Lower lobe of right lung (tissue), 2 donors: Measurements from ENCODE around the gene LBX2. TPM values are rescaled to one million over a fixed set of nuclear protein-coding genes. Genes with fewer than 3 reads are reported as not detected.
A peak's percentile ranks its signal among the peaks of the same experiment; 100 is the strongest.

ENCODE experiments used
- ATAC-seq, 2 donors: fragments of 200-7000 bp; cut with Tn5 transposase; one replicate each; pipeline ENCODE4 v1.9.1; 2020 to 2022; ENCODE audit warnings: mild to moderate bottlenecking in 2 of 2, moderate library complexity in 2 of 2
- DNase-seq: peaks from one replicate; pipeline ENCODE4 v3.0.0-alpha.2; 2020
- H3K27ac ChIP-seq: fragments of 200-600 bp; one replicate; pipeline ENCODE4 v1.8.0; 2022
- H3K27me3 ChIP-seq: fragments of 200-600 bp; one replicate; pipeline ENCODE4 v1.8.0; 2022; ENCODE audit warnings: low read depth
- H3K36me3 ChIP-seq: fragments of 200-600 bp; one replicate; pipeline ENCODE4 v1.8.0; 2022; ENCODE audit warnings: mild to moderate bottlenecking
- H3K4me1 ChIP-seq: fragments of 200-600 bp; one replicate; pipeline ENCODE4 v1.8.0; 2022
- H3K4me3 ChIP-seq: fragments of 200-600 bp; one replicate; pipeline ENCODE4 v1.8.0; 2022; ENCODE audit warnings: mild to moderate bottlenecking
- H3K9me3 ChIP-seq: fragments of 200-600 bp; one replicate; pipeline ENCODE4 v1.8.0; 2022
- intact Hi-C: fragments of 100-400 bp; cut with DNase I; formaldehyde crosslinking; loops from one replicate; pipeline ENCODE4 v1.11.0; 2022
- total RNA-seq: library from RNA; stranded (reverse); fragmentation: NEBNext Ultra II Directional; extraction: Animal tissue kit (Norgen Biotek cat#: 25700); gene quantifications from one replicate; pipeline ENCODE4 v1.2.1, GENCODE V29; 2021
- TF ChIP-seq, protein P1 (sequence below): fragments of 200-600 bp; IDR thresholded peaks from one replicate; pipeline ENCODE4 v1.8.0; 2022; ENCODE audit warnings: antibody characterized with exemption, mild to moderate bottlenecking
- donor health status: DM: no; HTN: yes; CAD: no; lungs with severe emphysema.

The LBX2 gene
- total RNA-seq, 1 donor from 2014 or later = 1.5 TPM

DNA sequence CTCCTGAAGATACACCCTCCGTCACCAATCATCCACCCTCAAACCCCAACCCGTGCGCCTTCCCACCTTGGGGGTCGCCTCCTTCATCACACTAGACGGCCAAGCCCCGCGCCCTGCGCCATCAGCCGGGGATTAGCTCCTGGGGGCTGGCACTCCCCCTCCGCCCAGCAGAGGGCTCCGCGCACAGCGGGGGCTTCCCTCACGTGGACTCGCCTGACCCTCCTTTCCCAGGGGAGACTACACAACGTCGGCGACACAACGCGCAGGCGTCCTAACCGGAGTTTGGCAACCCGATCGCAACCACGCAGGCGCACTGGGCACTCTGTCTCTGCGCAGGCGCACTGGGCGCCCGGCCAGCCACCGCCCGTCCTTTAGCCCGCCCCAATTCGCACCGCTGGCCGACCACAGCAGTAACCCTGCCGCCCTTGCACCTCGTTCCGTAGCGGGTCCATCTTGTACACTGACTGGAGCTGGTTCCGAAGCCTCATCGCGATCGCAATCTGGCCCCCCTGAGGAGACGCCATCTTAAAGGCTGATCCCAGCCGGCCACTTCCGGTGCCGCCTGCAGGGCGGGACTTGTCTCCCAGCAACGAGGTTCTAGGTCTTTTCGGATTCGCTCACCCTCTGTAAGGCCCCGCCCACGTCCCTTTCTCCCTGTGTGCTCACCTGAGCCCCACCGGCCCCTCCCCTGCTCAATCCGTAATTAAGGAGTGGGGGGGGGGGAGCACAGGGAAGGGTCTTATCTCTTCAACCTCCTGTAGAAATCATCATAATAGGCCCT is 7.9 kb upstream of the LBX2 start, which contains the start of gene PCGF1:
Gene PCGF1, minus strand, starts transcription at position 551 of the 781 bp plus-strand sequence. Its CDS starts 27 bp downstream, at position 524.
- intact Hi-C loops = no loop called here
- peaks cover 48% of the 10 kb centered on the region for H3K4me1 ChIP-seq
- DNase-seq (peak; percentile 99), ATAC-seq (peak; percentile 95 to 96)
- TF ChIP-seq, protein P1, sequence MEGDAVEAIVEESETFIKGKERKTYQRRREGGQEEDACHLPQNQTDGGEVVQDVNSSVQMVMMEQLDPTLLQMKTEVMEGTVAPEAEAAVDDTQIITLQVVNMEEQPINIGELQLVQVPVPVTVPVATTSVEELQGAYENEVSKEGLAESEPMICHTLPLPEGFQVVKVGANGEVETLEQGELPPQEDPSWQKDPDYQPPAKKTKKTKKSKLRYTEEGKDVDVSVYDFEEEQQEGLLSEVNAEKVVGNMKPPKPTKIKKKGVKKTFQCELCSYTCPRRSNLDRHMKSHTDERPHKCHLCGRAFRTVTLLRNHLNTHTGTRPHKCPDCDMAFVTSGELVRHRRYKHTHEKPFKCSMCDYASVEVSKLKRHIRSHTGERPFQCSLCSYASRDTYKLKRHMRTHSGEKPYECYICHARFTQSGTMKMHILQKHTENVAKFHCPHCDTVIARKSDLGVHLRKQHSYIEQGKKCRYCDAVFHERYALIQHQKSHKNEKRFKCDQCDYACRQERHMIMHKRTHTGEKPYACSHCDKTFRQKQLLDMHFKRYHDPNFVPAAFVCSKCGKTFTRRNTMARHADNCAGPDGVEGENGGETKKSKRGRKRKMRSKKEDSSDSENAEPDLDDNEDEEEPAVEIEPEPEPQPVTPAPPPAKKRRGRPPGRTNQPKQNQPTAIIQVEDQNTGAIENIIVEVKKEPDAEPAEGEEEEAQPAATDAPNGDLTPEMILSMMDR = peak; percentile 44
- H3K4me3 ChIP-seq = peak within 1 kb of the TSS; percentile 77
- H3K27ac ChIP-seq = peak within 1 kb of the TSS; percentile 99
- no peaks in the 10 kb centered on the region for H3K9me3 ChIP-seq
- peaks cover 16% of the 10 kb centered on the region for H3K36me3 ChIP-seq
- H3K27me3 ChIP-seq = peaks cover 31% of the 10 kb centered on the region

DNA sequence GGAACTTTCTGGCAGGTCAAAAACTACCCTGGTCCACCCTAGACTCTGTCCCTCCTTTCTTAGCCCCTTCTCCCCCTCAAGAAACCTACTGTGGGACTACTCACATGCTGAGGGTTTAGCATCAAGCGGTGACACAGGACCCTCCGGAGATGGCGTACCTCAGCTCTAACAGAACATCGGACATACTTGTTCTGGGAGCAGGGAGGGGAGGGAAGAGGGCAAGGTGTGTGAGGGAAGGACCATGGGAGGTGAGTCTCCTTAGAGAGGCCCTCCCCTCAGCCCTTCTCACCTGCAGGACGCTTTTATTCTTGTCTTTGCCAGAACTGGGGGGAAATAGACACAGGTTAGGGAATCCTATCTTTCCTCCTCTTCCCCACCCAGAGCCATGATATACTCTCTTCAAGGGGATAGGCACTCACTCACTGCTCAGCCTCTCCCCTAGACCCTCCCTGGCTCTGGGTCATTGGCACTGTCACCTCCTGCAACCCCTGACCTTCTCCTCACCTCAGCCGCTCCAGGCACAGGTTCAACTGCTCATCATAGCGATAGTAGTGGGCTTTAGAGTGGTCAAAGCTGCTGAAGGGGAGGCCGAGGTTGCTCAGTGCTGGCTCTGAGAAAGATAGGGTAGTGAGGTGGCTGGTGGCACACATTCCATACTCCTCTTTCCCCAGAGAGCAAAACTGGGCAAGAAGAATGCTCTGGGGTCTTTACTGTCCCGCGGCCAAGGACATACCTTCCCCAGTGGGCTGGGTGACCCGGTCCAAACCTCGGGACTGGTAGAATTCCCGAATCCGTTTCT is 6.2 kb upstream of the LBX2 start:
- peaks cover 16% of the 10 kb centered on the region for H3K36me3 ChIP-seq
- no peak for ATAC-seq
- TF ChIP-seq, protein P1 = no peak
- peak overlapping the region; percentile 77 for H3K4me3 ChIP-seq
- no peaks in the 10 kb centered on the region for H3K9me3 ChIP-seq
- peaks cover 54% of the 10 kb centered on the region for H3K4me1 ChIP-seq
- H3K27ac ChIP-seq = no peak overlapping the region
- DNase-seq = no peak
- intact Hi-C loops = no loop called here
- peaks cover 21% of the 10 kb centered on the region for H3K27me3 ChIP-seq

DNA sequence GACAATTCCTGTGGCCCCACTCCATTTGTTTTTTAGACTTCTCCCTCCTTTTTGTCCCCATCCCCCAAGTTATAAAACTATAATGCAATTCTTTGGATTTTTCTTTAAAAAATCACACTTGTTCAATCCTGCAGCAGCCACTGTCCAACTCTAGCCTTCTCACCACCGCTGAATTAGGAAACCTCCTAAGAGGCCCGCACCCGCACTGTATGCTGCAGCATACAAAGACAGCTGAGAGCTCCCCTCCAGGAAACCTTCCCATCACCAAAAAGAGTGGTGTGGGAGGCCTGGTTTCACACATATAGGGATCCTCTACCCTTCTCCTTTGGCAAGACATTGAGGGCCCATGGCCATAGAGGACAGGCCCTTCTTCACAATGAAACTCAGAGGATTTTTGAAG is 5.2 kb upstream of the LBX2 start:
- intact Hi-C loops = no loop called here
- Histone ChIP-seq H3K27me3 (peaks cover 22% of the 10 kb centered on the region), H3K4me1 (peaks cover 57% of the 10 kb centered on the region), H3K4me3 (no peak overlapping the region), H3K27ac (no peak overlapping the region), H3K9me3 (no peaks in the 10 kb centered on the region), H3K36me3 (peaks cover 16% of the 10 kb centered on the region)
- DNase-seq (no peak), ATAC-seq (no peak)
- TF ChIP-seq, protein P1 = no peak

DNA sequence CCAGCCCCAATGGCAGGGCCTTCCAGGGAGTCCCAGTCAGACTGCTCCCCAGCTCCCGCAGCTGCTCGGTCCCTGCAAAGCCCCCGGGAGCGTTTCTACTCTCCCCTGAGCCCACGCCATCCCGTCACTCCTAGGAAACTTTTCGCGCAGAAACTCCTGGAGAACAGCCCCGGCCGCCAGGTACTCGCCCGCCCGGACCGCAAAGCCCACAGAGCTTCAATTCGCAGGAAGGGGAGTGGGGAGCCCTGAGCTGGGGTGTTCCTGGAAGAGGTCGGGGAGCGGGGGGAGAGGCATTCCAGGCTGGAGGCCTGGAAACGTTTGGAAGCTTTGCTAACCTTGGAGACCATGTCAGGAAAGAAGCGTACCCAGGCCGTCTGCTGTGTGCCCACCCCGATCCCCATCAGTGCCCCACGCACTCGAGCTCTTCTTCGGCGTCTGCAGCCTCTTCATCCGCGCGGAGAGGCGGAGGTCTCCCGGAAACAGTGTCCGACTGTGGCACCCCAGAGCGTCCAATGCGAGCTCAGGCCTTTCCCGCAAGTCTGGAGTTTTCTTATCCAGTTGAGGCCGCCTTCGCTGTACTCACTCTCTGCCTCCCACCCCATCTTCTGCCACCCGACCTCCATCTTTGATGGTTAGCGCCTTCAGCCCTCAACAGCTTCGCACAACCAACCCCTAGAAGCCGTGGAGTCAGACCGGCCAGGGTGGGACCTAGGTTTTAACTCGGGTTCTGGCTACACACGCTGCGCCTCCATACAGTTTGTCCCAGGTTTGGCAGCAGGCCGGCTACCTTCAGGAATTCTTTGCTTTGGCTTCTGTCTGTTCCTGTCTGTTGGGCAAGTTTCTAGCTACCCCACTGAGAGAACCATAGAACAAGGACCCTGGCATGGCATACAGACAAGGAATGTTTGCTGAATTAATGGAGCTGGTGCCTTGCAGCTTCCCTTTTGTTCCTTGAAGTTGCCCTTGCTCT is 4.4 kb upstream of the LBX2 start:
- H3K27me3 ChIP-seq = peaks cover 29% of the 10 kb centered on the region
- peaks cover 65% of the 10 kb centered on the region for H3K4me1 ChIP-seq
- H3K4me3 ChIP-seq = peak overlapping the region; percentile 68
- peak overlapping the region; percentile 85 for H3K27ac ChIP-seq
- no peaks in the 10 kb centered on the region for H3K9me3 ChIP-seq
- intact Hi-C loops = no loop called here
- H3K36me3 ChIP-seq = peaks cover 16% of the 10 kb centered on the region
- DNase-seq (no peak), ATAC-seq (no peak)
- TF ChIP-seq, protein P1 = no peak
